ENCODE data around the gene ASB7.

ASB7 gene

GRCh38 chr15:100602064-100602822 is at the start of gene ASB7, which contains the start of gene LINS1:
TSS of gene ASB7 (plus strand) at chr15:100602589. CDS start at chr15:100612217, 9,628 bp downstream.
TSS of gene LINS1 (minus strand) at chr15:100602184. CDS start at chr15:100580842, 21,342 bp downstream.
- Mint-ChIP-seq H3K36me3 (ENCODE audit: low read depth) (peaks cover 21% of the 10 kb centered on the region), H3K27ac (peak within 1 kb of the TSS; percentile 97), H3K4me1 (peaks cover 28% of the 10 kb centered on the region), H3K9me3 (no peaks in the 10 kb centered on the region), H3K4me3 (no peak within 1 kb of the TSS), H3K27me3 (ENCODE audit: low read depth, poor library complexity) (no peaks in the 10 kb centered on the region)
- peak; percentile 99 for DNase-seq
- no peak for TF ChIP-seq CTCF (IDR thresholded peaks at IDR 0.05)

- TF ChIP-seq CTCF (IDR thresholded peaks at IDR 0.05) = no peak
- peaks cover 10% of the 10 kb centered on the region for H3K27me3 Mint-ChIP-seq (ENCODE audit: low read depth, poor library complexity)
- no peak overlapping the region for H3K27ac Mint-ChIP-seq
- H3K4me1 Mint-ChIP-seq = no peaks in the 10 kb centered on the region
- H3K36me3 Mint-ChIP-seq (ENCODE audit: low read depth) = peaks cover 34% of the 10 kb centered on the region
- DNase-seq = no peak
- peaks cover 58% of the 10 kb centered on the region for H3K9me3 Mint-ChIP-seq
- no peak overlapping the region for H3K4me3 Mint-ChIP-seq
Measured at GRCh38 chr15:100553468-100553867, 48.9 kb upstream of the ASB7 start.

- Mint-ChIP-seq H3K4me1 (no peaks in the 10 kb centered on the region), H3K27ac (no peak overlapping the region), H3K36me3 (ENCODE audit: low read depth) (peaks cover 30% of the 10 kb centered on the region), H3K9me3 (peaks cover 41% of the 10 kb centered on the region), H3K4me3 (no peak overlapping the region), H3K27me3 (ENCODE audit: low read depth, poor library complexity) (peaks cover 7% of the 10 kb centered on the region)
- no peak for DNase-seq
- TF ChIP-seq CTCF (IDR thresholded peaks at IDR 0.05) = no peak
Measured at GRCh38 chr15:100558771-100559254, 43.6 kb upstream of the ASB7 start.

GRCh38 chr15:100559330-100559729 is 43.1 kb upstream of the ASB7 start:
- H3K27ac Mint-ChIP-seq = no peak overlapping the region
- TF ChIP-seq CTCF (IDR thresholded peaks at IDR 0.05) = no peak
- no peaks in the 10 kb centered on the region for H3K4me1 Mint-ChIP-seq
- peaks cover 8% of the 10 kb centered on the region for H3K27me3 Mint-ChIP-seq (ENCODE audit: low read depth, poor library complexity)
- peaks cover 25% of the 10 kb centered on the region for H3K36me3 Mint-ChIP-seq (ENCODE audit: low read depth)
- no peak for DNase-seq
- H3K9me3 Mint-ChIP-seq = peaks cover 36% of the 10 kb centered on the region
- H3K4me3 Mint-ChIP-seq = no peak overlapping the region

- H3K36me3 Mint-ChIP-seq (ENCODE audit: low read depth) = peaks cover 17% of the 10 kb centered on the region
- H3K4me1 Mint-ChIP-seq = no peaks in the 10 kb centered on the region
- no peak overlapping the region for H3K4me3 Mint-ChIP-seq
- H3K27ac Mint-ChIP-seq = no peak overlapping the region
- peaks cover 26% of the 10 kb centered on the region for H3K9me3 Mint-ChIP-seq
- TF ChIP-seq CTCF (IDR thresholded peaks at IDR 0.05) = no peak
- peaks cover 5% of the 10 kb centered on the region for H3K27me3 Mint-ChIP-seq (ENCODE audit: low read depth, poor library complexity)
- DNase-seq = no peak
Measured at GRCh38 chr15:100560323-100560722, 42.1 kb upstream of the ASB7 start.

GRCh38 chr15:100565591-100565990 is 36.8 kb upstream of the ASB7 start:
- H3K27me3 Mint-ChIP-seq (ENCODE audit: low read depth, poor library complexity) = peaks cover 5% of the 10 kb centered on the region
- no peaks in the 10 kb centered on the region for H3K4me1 Mint-ChIP-seq
- no peak for TF ChIP-seq CTCF (IDR thresholded peaks at IDR 0.05)
- H3K4me3 Mint-ChIP-seq = no peak overlapping the region
- no peak for DNase-seq
- H3K27ac Mint-ChIP-seq = no peak overlapping the region
- no peaks in the 10 kb centered on the region for H3K9me3 Mint-ChIP-seq
- H3K36me3 Mint-ChIP-seq (ENCODE audit: low read depth) = peaks cover 15% of the 10 kb centered on the region
